HEK293 (cell line): ENCODE results near the gene CTDNEP1.

ENCODE experiments used
- WT1 ChIP-seq: fragments of 450-650 bp; formaldehyde crosslinking; IDR thresholded peaks from 2 replicates; pipeline ENCODE4 v1.5.1; 2016; ENCODE audit warnings: missing biosample characterization, missing genetic modification characterization
- YY2 ChIP-seq: fragments of 450-650 bp; formaldehyde crosslinking; IDR thresholded peaks from 2 replicates; pipeline ENCODE4 v1.5.1; 2016; ENCODE audit warnings: missing biosample characterization, missing genetic modification characterization
- ZBTB48 ChIP-seq: fragments of 450-650 bp; formaldehyde crosslinking; IDR thresholded peaks from 2 replicates; pipeline ENCODE4 v1.5.1; 2016; ENCODE audit warnings: missing biosample characterization, missing genetic modification characterization
- ZBTB49 ChIP-seq: fragments of 450-650 bp; formaldehyde crosslinking; IDR thresholded peaks from 2 replicates; pipeline ENCODE4 v1.5.1; 2016; ENCODE audit warnings: missing biosample characterization, missing genetic modification characterization, low read depth
- ZBTB8A ChIP-seq: fragments of 450-650 bp; formaldehyde crosslinking; IDR thresholded peaks from 2 replicates; pipeline ENCODE4 v1.5.1; 2016; ENCODE audit warnings: missing biosample characterization, missing genetic modification characterization
- ZNF133 ChIP-seq: fragments of 450-650 bp; formaldehyde crosslinking; IDR thresholded peaks from 2 replicates; pipeline ENCODE4 v1.5.1; 2016; ENCODE audit warnings: missing biosample characterization, missing genetic modification characterization
- ZNF148 ChIP-seq: fragments of 450-650 bp; formaldehyde crosslinking; IDR thresholded peaks from 2 replicates; pipeline ENCODE4 v1.5.0; 2017; ENCODE audit warnings: missing biosample characterization, missing genetic modification characterization, borderline replicate concordance
- ZNF169 ChIP-seq: fragments of 450-650 bp; formaldehyde crosslinking; IDR thresholded peaks from 2 replicates; pipeline ENCODE4 v1.5.1; 2016; ENCODE audit warnings: missing biosample characterization, missing genetic modification characterization
- ZNF19 ChIP-seq: fragments of 450-650 bp; formaldehyde crosslinking; IDR thresholded peaks from 2 replicates; pipeline ENCODE4; 2016; ENCODE audit warnings: missing biosample characterization, missing genetic modification characterization, low read depth
- ZNF555 ChIP-seq: fragments of 450-650 bp; formaldehyde crosslinking; conservative IDR thresholded peaks from 2 replicates; pipeline ENCODE4 v1.5.1; 2017; ENCODE audit warnings: missing biosample characterization, mild to moderate bottlenecking, missing genetic modification characterization, inconsistent platforms
- ZNF585B ChIP-seq: fragments of 450-650 bp; formaldehyde crosslinking; IDR thresholded peaks from 2 replicates; pipeline ENCODE4 v1.5.1; 2016; ENCODE audit warnings: missing biosample characterization, missing genetic modification characterization
- ZNF624 ChIP-seq: fragments of 450-650 bp; formaldehyde crosslinking; IDR thresholded peaks from 2 replicates; pipeline ENCODE4 v1.5.1; 2017; ENCODE audit warnings: missing biosample characterization, missing genetic modification characterization
- ZSCAN5A ChIP-seq: fragments of 450-650 bp; formaldehyde crosslinking; IDR thresholded peaks from 2 replicates; pipeline ENCODE4 v1.5.1; 2016; ENCODE audit warnings: missing biosample characterization, missing genetic modification characterization
- TF ChIP-seq, protein P1 (sequence below): fragments of 450-650 bp; formaldehyde crosslinking; IDR thresholded peaks from 2 replicates; pipeline ENCODE4 v1.5.1; 2016; ENCODE audit warnings: missing biosample characterization, missing genetic modification characterization
- TF ChIP-seq, protein P2 (sequence below): fragments of 450-650 bp; formaldehyde crosslinking; IDR thresholded peaks from 2 replicates; pipeline ENCODE4 v1.5.1; 2016; ENCODE audit warnings: missing biosample characterization, missing genetic modification characterization
- TF ChIP-seq, protein P3 (sequence below): fragments of 450-650 bp; formaldehyde crosslinking; IDR thresholded peaks from 2 replicates; pipeline ENCODE4 v1.5.1; 2016; ENCODE audit warnings: missing biosample characterization, missing genetic modification characterization, borderline replicate concordance
- TF ChIP-seq, protein P4 (sequence below): fragments of 450-650 bp; formaldehyde crosslinking; IDR thresholded peaks from 2 replicates; pipeline ENCODE4 v1.5.1; 2016; ENCODE audit warnings: missing biosample characterization, missing genetic modification characterization
- TF ChIP-seq, protein P5 (sequence below): fragments of 450-650 bp; formaldehyde crosslinking; IDR thresholded peaks from 2 replicates; pipeline ENCODE4 v1.5.1; 2017; ENCODE audit warnings: missing biosample characterization, missing genetic modification characterization

The CTDNEP1 gene

GRCh38 chr17:7234083-7234951, 17.2 kb downstream of the CTDNEP1 start, which contains the start of gene DVL2 (continued):
- TF ChIP-seq, protein P1, sequence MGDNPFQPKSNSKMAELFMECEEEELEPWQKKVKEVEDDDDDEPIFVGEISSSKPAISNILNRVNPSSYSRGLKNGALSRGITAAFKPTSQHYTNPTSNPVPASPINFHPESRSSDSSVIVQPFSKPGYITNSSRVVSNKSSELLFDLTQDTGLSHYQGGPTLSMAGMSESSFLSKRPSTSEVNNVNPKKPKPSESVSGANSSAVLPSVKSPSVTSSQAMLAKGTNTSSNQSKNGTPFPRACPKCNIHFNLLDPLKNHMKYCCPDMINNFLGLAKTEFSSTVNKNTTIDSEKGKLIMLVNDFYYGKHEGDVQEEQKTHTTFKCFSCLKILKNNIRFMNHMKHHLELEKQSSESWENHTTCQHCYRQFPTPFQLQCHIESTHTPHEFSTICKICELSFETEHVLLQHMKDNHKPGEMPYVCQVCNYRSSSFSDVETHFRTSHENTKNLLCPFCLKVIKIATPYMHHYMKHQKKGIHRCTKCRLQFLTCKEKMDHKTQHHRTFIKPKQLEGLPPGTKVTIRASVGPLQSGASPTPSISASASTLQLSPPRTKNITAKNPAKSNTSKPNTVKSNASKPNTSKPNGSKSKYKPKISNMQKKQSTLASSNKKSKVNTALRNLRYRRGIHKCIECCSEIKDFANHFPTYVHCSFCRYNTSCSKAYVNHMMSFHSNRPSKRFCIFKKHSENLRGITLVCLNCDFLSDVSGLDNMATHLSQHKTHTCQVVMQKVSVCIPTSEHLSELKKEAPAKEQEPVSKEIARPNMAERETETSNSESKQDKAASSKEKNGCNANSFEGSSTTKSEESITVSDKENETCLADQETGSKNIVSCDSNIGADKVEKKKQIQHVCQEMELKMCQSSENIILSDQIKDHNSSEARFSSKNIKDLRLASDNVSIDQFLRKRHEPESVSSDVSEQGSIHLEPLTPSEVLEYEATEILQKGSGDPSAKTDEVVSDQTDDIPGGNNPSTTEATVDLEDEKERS: no peak
- TF ChIP-seq ZSCAN5A (tag by site-specific recombination) (peak; percentile 67; the same call in 1 of the 2 replicates), ZNF133 (tag by site-specific recombination) (no peak), ZNF555 (tag by site-specific recombination) (no peak), ZBTB8A (tag by site-specific recombination) (peak; percentile 97), ZNF148 (tag by site-specific recombination) (peak; percentile 59; the same call in 1 of the 2 replicates), ZNF169 (tag by site-specific recombination) (0 out of 2 replicates have a peak, but pooled peaks have one; percentile 69), WT1 (tag by site-specific recombination) (peak; percentile 73), ZNF19 (tag by site-specific recombination) (0 out of 2 replicates have a peak, but pooled peaks have one; percentile 73), ZBTB48 (tag by site-specific recombination) (peak; percentile 36; the same call in 1 of the 2 replicates), YY2 (tag by site-specific recombination) (peak; percentile 56; the same call in 1 of the 2 replicates), ZNF585B (tag by site-specific recombination) (no peak), ZNF624 (no peak), ZBTB49 (tag by site-specific recombination) (no peak)
- TF ChIP-seq, protein P2, sequence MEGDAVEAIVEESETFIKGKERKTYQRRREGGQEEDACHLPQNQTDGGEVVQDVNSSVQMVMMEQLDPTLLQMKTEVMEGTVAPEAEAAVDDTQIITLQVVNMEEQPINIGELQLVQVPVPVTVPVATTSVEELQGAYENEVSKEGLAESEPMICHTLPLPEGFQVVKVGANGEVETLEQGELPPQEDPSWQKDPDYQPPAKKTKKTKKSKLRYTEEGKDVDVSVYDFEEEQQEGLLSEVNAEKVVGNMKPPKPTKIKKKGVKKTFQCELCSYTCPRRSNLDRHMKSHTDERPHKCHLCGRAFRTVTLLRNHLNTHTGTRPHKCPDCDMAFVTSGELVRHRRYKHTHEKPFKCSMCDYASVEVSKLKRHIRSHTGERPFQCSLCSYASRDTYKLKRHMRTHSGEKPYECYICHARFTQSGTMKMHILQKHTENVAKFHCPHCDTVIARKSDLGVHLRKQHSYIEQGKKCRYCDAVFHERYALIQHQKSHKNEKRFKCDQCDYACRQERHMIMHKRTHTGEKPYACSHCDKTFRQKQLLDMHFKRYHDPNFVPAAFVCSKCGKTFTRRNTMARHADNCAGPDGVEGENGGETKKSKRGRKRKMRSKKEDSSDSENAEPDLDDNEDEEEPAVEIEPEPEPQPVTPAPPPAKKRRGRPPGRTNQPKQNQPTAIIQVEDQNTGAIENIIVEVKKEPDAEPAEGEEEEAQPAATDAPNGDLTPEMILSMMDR (tag by site-specific recombination): no peak
- TF ChIP-seq, protein P3, sequence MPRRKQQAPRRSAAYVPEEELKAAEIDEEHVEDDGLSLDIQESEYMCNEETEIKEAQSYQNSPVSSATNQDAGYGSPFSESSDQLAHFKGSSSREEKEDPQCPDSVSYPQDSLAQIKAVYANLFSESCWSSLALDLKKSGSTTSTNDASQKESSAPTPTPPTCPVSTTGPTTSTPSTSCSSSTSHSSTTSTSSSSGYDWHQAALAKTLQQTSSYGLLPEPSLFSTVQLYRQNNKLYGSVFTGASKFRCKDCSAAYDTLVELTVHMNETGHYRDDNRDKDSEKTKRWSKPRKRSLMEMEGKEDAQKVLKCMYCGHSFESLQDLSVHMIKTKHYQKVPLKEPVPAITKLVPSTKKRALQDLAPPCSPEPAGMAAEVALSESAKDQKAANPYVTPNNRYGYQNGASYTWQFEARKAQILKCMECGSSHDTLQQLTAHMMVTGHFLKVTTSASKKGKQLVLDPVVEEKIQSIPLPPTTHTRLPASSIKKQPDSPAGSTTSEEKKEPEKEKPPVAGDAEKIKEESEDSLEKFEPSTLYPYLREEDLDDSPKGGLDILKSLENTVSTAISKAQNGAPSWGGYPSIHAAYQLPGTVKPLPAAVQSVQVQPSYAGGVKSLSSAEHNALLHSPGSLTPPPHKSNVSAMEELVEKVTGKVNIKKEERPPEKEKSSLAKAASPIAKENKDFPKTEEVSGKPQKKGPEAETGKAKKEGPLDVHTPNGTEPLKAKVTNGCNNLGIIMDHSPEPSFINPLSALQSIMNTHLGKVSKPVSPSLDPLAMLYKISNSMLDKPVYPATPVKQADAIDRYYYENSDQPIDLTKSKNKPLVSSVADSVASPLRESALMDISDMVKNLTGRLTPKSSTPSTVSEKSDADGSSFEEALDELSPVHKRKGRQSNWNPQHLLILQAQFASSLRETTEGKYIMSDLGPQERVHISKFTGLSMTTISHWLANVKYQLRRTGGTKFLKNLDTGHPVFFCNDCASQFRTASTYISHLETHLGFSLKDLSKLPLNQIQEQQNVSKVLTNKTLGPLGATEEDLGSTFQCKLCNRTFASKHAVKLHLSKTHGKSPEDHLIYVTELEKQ (tag by site-specific recombination): no peak
- TF ChIP-seq, protein P4, sequence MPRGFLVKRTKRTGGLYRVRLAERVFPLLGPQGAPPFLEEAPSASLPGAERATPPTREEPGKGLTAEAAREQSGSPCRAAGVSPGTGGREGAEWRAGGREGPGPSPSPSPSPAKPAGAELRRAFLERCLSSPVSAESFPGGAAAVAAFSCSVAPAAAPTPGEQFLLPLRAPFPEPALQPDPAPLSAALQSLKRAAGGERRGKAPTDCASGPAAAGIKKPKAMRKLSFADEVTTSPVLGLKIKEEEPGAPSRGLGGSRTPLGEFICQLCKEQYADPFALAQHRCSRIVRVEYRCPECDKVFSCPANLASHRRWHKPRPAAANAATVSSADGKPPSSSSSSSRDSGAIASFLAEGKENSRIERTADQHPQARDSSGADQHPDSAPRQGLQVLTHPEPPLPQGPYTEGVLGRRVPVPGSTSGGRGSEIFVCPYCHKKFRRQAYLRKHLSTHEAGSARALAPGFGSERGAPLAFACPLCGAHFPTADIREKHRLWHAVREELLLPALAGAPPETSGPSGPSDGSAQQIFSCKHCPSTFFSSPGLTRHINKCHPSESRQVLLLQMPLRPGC: peak; percentile 88
- TF ChIP-seq, protein P5, sequence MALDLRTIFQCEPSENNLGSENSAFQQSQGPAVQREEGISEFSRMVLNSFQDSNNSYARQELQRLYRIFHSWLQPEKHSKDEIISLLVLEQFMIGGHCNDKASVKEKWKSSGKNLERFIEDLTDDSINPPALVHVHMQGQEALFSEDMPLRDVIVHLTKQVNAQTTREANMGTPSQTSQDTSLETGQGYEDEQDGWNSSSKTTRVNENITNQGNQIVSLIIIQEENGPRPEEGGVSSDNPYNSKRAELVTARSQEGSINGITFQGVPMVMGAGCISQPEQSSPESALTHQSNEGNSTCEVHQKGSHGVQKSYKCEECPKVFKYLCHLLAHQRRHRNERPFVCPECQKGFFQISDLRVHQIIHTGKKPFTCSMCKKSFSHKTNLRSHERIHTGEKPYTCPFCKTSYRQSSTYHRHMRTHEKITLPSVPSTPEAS (tag by site-specific recombination): peak; percentile 39; the same call in 1 of the 2 replicates
